Stimulated activated naive CD8-positive, alpha-beta T cell treated with anti-CD3 and anti-CD28 coated beads, Interleukin-15, amount 100 ng/mL, for 72 hours (primary cell): ENCODE results near the gene PTH2.

Source experiments
- ATAC-seq: fragments of 150-1000 bp; cut with Tn5 transposase; 2 replicates; pipeline ENCODE4 v1.10.0; 2021; ENCODE audit warnings: mild to moderate bottlenecking, moderate library complexity
- DNase-seq, 2 donors: peaks; one replicate each; pipeline ENCODE4 v3.0.0; 2021 to 2022
- H3K27ac Mint-ChIP-seq, 2 donors: one replicate each; pipeline ENCODE4 v1.8.0; 2022; ENCODE audit warnings: mild to moderate bottlenecking in 2 of 2, mixed read lengths in 2 of 2, moderate library complexity in 2 of 2
- H3K27me3 Mint-ChIP-seq: one replicate; pipeline ENCODE4 v1.8.0; 2022; ENCODE audit warnings: mixed read lengths
- H3K4me1 Mint-ChIP-seq: one replicate; pipeline ENCODE4 v1.8.0; 2022; ENCODE audit warnings: mild to moderate bottlenecking, mixed read lengths
- H3K4me3 Mint-ChIP-seq, 2 donors: one replicate each; pipeline ENCODE4 v1.8.0; 2022; ENCODE audit warnings: mild to moderate bottlenecking in 2 of 2, mixed read lengths in 2 of 2, moderate library complexity in 1 of 2
- H3K9me3 Mint-ChIP-seq, 2 donors: one replicate each; pipeline ENCODE4 v1.8.0; 2022; ENCODE audit warnings: mixed read lengths in 2 of 2

Gene PTH2

DNA sequence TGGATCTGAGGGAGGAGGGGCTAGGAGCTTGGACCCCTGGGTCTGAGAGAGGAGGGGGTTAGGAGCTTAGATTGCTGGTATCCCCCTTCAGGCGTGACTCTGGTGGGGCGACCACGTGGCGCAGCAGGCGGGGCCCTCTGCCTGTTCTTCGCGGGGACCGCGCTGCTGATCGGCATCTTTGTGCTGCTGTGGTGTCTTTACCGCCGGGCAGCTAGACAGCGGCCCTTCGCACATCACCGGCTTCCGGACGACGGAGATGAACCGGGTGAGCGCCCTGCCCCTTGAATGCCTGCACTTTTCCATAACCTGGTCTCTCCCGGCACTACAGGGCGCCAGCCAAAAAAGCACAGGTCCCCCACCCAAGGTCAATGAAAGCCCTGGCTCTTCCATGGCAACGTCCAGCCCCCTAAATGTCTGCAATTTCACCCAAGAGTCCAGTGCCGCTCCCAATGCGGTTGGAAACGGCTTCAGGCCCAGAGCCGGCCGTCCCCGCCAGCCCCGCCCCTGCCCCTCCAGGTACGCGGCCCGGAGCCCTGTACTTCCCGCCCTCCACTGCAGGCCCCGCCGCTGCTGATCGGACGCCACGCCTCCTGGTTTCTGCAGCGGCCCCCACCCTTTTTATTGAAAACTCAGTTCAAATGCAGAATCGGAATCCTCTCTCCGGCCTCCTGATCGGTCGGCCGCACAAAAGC lies 4.8 kb upstream of the PTH2 start:
- ATAC-seq = peak; percentile 60
- Mint-ChIP-seq H3K27me3 (peaks cover 100% of the 10 kb centered on the region), H3K27ac (no peak overlapping the region), H3K4me1 (peaks cover 82% of the 10 kb centered on the region), H3K9me3 (no peaks in the 10 kb centered on the region), H3K4me3 (peak overlapping the region; percentile 36 to 65)
- DNase-seq = no peak

DNA sequence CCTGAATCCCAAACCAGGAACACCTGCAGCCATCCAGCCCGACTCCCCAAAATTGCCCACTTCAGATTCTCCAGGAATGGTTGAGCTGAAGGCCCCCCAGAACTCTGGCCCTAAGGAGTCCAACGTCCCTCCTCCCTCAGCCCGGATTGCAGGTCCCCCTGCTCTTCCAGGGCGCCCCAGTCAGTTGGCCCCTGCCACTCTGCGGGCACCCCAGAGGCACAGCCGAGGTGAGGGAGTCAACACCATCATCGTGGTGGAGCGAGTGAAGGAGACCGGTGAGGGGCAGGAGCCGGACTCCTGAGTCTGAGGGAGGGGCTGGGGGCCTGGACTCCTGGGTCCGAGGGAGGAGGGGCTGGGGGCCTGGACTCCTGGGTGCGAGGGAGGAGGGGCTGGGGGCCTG lies 4.1 kb upstream of the PTH2 start:
- peaks cover 100% of the 10 kb centered on the region for H3K27me3 Mint-ChIP-seq
- no peaks in the 10 kb centered on the region for H3K9me3 Mint-ChIP-seq
- H3K27ac Mint-ChIP-seq = no peak overlapping the region
- H3K4me1 Mint-ChIP-seq = peaks cover 82% of the 10 kb centered on the region
- ATAC-seq (no peak), DNase-seq (no peak)
- H3K4me3 Mint-ChIP-seq = peak overlapping the region in 1 of 2 donors; percentile 32

DNA sequence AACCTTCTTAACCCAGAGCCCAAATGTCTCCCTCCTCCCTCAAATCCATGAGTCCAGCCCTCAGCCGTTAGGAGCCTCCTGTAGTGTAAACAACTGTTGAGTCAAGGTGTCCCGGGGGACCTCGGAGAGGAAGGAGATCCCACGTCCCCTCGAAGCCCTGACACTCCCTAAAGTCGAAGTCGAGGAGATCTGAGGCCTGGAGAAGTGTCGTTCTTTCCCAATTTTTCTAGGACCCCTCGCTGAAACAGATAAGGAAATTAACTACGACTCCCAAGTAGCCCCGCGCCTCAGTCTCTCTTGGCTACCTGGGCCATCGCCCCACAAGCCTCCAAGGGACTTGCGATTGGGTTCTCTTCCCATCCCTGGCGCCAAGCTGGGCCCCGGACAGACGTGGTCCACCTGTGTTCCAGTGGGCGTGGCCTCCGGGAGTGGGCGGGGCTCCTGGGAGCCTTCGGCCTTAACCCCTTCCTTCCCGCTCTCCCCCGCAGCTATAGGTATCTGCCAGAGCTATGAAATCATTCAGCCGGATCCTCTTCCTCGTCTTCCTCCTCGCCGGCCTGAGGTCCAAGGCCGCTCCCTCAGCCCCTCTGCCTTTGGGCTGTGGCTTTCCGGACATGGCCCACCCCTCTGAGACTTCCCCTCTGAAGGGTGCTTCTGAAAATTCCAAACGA lies 2.8 kb upstream of the PTH2 start:
- ATAC-seq (no peak), DNase-seq (peak in 1 of 2 donors; percentile 43)
- Mint-ChIP-seq H3K27ac (no peak overlapping the region), H3K4me3 (no peak overlapping the region), H3K27me3 (peaks cover 100% of the 10 kb centered on the region), H3K9me3 (no peaks in the 10 kb centered on the region), H3K4me1 (peaks cover 89% of the 10 kb centered on the region)

DNA sequence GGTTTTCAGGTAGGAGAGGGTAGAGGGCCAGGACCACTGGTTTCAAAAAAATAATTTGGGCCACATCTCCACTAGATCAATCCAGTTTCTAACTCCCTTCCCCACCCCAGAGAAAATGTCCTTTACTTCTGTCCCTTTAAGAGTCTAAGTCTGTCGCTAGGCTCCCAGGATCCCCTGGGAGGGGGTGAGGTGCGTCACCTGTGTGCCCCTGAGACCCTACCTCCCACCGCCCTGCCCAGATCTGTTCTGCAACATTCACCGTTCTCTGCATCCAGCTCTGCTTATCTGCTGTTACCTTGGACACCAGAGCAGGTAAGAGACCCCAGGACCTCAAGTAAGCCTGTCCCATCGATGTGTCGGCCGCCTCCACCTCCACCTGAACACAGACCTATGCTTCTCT lies 1.9 kb upstream of the PTH2 start, which contains the start of gene GFY:
Gene GFY (plus strand): TSS at position 211 of the 400 bp plus-strand sequence. CDS start 1,043 bp downstream, outside the sequence.
- no peak for ATAC-seq

DNA sequence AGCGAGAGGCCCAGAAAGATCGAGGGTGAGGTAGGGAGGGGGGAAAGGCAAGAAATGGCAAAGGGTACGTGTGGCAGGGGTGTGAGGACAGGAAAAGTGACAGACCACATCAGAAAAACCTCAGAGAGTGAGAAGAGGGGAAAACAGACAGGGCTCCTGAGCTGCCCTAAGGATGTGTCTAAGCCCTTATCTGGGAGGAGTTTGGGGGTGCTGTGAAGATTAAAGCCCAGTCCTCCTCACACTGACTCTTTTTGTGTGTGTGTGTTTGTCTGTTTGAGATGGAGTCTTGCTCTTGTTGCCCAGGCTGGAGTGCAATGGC lies 703 bp upstream of the PTH2 start:
- peak overlapping the region; percentile 46 to 59 for H3K4me3 Mint-ChIP-seq
- no peaks in the 10 kb centered on the region for H3K9me3 Mint-ChIP-seq
- peaks cover 80% of the 10 kb centered on the region for H3K4me1 Mint-ChIP-seq
- DNase-seq (no peak), ATAC-seq (peak; percentile 57)
- H3K27ac Mint-ChIP-seq = peak overlapping the region in 1 of 2 donors; percentile 1
- H3K27me3 Mint-ChIP-seq = peaks cover 100% of the 10 kb centered on the region

More for the DNA sequence above, 1.9 kb upstream of the PTH2 start, which contains the start of gene GFY:
- H3K4me3 Mint-ChIP-seq = no peak within 1 kb of the TSS
- H3K9me3 Mint-ChIP-seq = no peaks in the 10 kb centered on the region
- no peak within 1 kb of the TSS for H3K27ac Mint-ChIP-seq
- peaks cover 86% of the 10 kb centered on the region for H3K4me1 Mint-ChIP-seq
- no peak for DNase-seq
- H3K27me3 Mint-ChIP-seq = peaks cover 100% of the 10 kb centered on the region

DNA sequence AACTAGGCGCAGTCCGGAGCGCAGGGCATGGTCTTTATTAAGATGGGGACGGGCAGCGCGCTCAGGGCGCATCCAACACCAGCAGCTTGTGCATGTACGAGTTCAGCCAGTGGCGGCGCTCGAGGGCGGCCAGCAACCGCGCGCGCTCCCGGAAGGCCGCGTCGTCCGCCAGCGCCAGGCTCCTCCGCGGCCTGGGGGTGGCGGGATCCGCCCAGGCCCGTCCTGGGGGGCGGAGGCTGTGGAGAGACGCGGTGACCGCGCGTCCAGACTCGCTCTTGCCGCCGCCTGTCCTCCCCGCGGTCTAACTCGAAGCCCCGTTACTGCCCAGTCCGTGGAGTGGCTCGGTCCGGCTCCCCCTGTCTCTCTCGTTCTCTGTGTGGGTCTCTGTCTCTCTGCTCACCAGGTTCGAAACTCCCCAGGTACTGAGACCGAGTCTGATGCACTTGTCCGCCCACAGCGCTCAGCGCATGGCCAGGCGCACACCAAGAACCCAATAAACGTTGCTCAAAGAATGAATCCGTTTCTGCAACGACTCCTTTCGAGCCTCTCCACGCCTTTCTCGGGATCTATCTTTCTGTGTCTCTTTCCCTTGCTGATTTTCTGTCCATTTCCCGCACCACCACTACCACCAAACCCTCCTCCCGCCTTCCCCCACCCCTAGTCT lies 702 bp downstream of the PTH2 start:
- peaks cover 66% of the 10 kb centered on the region for H3K4me1 Mint-ChIP-seq
- H3K27me3 Mint-ChIP-seq = peaks cover 100% of the 10 kb centered on the region
- peak; percentile 68 for ATAC-seq
- DNase-seq = peak; percentile 55 to 60
- peak overlapping the region in 1 of 2 donors; percentile 5 for H3K27ac Mint-ChIP-seq
- H3K4me3 Mint-ChIP-seq = peak overlapping the region; percentile 74 to 89
- no peaks in the 10 kb centered on the region for H3K9me3 Mint-ChIP-seq

DNA sequence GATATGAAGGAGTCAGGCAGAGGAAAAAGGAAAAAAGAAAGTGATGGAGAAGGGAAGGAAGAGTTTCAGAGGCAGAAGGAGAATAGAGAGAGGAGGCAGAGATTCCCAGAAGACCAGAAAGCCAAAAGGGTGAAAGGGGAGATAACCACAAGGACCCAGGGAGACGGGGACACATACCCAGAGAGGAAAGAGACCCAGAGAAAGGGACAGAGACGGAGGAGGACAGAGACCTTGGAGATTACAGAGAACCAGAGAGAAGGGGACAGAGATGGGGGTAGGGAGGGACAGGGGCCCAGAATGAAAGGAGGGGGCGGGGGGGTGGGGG lies 1.4 kb downstream of the PTH2 start:
- DNase-seq = no peak
- Mint-ChIP-seq H3K27me3 (peaks cover 100% of the 10 kb centered on the region), H3K9me3 (no peaks in the 10 kb centered on the region), H3K27ac (no peak overlapping the region), H3K4me3 (peak overlapping the region; percentile 66 to 69), H3K4me1 (peaks cover 59% of the 10 kb centered on the region)
- ATAC-seq = no peak

DNA sequence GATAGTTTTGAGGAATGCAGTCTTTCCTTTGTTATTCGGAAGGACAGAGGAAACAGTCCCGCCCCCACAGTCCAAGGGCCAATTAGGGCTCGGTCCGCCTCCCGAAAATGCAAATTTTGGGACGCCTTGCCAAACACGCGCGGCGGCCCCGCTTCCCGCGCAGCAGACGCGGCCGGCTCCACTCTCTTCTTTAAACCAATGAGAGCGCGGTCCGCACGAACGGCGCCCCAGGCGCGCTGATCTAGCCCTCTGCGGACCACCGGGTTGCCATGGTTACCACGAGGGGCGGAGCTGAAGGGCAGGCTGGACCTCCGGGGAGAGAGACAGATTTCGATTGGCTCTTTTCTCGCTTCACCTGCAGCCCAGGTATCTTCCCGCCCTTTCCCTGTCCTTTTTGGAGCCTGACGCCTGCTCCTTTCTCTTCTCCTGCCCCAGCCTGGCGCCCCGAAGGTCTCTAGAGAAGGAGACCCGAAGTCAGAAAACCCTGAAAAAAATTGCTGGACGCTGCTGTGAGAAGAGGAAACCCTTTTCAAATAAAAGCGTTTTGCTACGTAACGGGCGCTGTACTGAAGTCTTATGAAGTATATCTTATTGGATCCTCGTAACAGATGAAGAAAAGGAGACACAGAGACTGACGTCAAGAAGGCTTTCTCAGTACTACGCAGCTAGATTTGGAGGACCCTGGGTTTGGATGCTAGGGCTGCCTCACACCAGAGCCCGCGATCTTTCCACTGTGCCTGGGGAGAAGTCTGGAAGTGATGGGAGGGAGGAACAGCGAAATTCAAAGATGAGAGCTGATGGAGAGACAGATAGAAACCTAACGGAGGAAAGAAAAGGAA lies 2.0 kb downstream of the PTH2 start:
- no peaks in the 10 kb centered on the region for H3K9me3 Mint-ChIP-seq
- H3K4me1 Mint-ChIP-seq = peaks cover 53% of the 10 kb centered on the region
- no peak overlapping the region for H3K27ac Mint-ChIP-seq
- DNase-seq (peak in 1 of 2 donors; percentile 41), ATAC-seq (peak; percentile 17)
- peaks cover 97% of the 10 kb centered on the region for H3K27me3 Mint-ChIP-seq
- H3K4me3 Mint-ChIP-seq = peak overlapping the region; percentile 66 to 69

DNA sequence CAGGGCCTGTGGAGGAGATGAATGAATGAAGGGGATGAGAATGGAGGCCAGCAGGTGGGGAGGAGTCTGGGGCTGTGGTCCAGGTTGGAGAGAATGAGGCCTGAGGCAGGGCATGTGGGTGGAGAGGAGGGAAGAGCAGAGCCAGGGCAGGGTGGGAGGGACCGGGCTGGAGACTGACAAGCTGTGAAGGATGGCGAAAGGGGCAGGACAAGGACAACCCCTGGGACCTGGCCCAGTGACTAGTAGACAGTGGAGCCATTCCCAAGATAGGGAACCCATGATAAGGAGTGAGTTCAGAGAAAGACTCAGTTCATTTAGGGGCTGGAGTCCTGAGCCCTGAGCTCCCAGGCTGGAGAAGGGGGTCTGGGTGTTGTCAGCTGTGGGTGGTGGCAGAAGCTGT lies 3.0 kb downstream of the PTH2 start:
- Mint-ChIP-seq H3K27me3 (peaks cover 87% of the 10 kb centered on the region), H3K27ac (no peak overlapping the region), H3K4me3 (no peak overlapping the region), H3K9me3 (no peaks in the 10 kb centered on the region), H3K4me1 (peaks cover 43% of the 10 kb centered on the region)
- no peak for DNase-seq
- no peak for ATAC-seq

DNA sequence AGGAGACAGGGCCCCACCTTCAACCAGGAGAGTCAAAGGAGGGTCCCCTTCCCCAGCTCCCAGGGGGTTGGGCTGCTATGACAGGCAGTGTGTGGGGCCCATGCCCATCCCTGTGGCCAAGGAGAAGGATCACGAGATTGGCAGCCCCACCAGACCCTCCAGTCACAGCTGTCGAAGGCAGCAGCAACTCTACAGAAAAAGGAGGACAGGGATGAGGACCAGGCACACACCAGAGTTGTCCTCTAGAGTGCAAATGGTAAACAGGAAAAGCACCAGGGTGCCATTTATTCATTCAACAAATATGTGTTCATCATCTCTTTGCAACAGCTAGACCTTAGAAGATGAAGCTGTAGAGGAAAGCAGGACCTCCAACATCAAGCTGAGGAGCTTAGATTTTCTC lies 4.1 kb downstream of the PTH2 start:
- Mint-ChIP-seq H3K27me3 (peaks cover 76% of the 10 kb centered on the region), H3K4me1 (peaks cover 36% of the 10 kb centered on the region), H3K9me3 (no peaks in the 10 kb centered on the region), H3K27ac (no peak overlapping the region), H3K4me3 (no peak overlapping the region)
- DNase-seq = no peak
- ATAC-seq = no peak

DNA sequence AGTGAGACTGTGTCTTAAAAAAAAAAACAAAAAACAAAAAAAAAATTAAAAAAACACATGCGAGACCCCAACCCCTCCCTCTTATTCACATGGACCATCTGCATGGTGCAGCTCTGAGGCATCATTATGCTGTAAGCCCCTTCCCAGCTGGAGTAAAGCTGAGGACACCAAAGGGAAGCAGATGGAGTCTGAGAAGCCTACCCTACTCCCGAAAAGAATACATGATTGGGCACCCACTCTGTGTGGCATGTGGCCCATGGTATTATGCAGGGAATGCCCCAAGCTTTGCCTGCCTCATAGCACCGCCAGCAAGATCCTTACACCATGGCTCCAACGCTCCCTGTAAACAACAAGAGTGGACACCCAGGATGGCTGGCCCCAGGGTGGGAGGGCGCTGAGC lies 4.7 kb downstream of the PTH2 start:
- H3K27me3 Mint-ChIP-seq = peaks cover 70% of the 10 kb centered on the region
- no peak overlapping the region for H3K4me3 Mint-ChIP-seq
- DNase-seq (no peak), ATAC-seq (no peak)
- no peaks in the 10 kb centered on the region for H3K9me3 Mint-ChIP-seq
- peaks cover 29% of the 10 kb centered on the region for H3K4me1 Mint-ChIP-seq
- H3K27ac Mint-ChIP-seq = no peak overlapping the region

DNA sequence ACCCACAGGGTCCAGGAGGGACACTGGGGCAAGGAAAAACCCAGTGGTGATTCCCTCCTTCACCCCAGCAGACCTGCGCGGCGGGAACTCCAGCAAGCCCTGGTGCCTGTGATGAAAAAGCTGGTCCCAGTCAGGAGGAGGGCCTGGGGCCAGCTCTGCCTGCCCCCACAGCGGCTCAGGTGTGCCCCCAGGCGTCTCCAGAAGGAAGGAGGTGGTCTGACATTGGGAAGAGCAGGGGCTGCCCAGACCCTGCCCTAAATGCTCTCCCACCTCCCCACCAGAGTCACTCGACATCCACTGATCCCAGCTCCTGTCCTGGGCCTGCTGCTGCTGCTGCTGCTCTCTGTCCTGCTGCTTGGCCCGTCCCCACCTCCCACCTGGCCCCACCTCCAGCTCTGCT lies 6.2 kb downstream of the PTH2 start:
- no peaks in the 10 kb centered on the region for H3K9me3 Mint-ChIP-seq
- peaks cover 18% of the 10 kb centered on the region for H3K4me1 Mint-ChIP-seq
- DNase-seq = no peak
- H3K27ac Mint-ChIP-seq = no peak overlapping the region
- H3K27me3 Mint-ChIP-seq = peaks cover 55% of the 10 kb centered on the region
- no peak overlapping the region for H3K4me3 Mint-ChIP-seq
- no peak for ATAC-seq

DNA sequence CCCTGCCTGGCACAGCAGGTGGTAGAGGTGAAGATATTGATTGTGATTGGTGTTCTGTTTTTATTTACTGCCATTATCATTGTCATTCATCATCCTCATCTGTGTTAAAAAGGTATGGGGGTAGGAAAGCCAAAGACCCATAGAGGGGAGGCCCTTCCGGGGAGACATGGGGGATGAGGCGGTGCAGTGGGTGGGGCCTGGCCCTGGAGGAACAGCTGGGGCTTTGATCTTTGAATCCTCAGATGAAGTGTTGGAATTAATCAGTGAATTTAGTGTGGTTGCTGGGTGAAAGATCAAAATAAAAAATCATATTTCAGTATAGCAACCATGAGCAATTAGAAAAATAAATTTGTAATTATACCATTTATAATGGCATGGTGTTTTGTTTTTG lies 7.4 kb downstream of the PTH2 start:
- H3K9me3 Mint-ChIP-seq = no peaks in the 10 kb centered on the region
- H3K4me1 Mint-ChIP-seq = peaks cover 18% of the 10 kb centered on the region
- ATAC-seq = no peak
- H3K27ac Mint-ChIP-seq = no peak overlapping the region
- no peak overlapping the region for H3K4me3 Mint-ChIP-seq
- DNase-seq = no peak
- peaks cover 43% of the 10 kb centered on the region for H3K27me3 Mint-ChIP-seq

DNA sequence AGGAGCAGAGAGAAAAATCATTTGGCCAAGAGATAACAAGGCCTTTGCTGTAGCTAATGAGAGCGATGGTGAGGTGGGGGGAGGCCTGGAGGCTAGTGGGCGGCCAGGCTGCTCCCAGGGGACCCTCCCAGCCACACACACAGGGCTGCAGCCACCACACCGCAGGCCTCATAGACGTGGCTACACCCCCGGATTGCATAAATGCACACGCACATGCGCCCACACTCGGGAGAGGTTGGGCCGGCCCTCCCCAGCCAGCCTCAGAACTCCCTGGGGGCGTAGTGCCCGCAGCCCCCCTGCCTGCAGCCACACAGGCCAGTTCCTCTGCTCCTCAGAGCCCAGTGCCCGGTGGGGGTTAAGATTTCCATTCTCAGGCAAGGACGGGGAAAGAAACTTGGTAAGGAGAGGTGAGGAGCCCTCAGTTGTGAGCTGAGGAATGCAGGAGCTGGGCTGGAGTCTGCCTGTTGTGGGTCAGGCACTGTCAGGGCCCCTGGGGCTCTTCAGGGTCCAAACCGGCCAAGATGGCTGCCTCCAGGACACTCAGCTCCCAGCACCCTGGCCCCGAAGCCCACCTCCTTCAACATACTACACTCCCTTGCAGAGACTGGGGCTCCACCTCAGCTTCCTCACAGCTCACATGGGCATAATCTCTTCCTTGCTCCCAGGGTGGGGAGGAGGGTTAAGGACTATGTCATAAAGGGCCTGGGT lies 8.0 kb downstream of the PTH2 start:
- Mint-ChIP-seq H3K4me3 (no peak overlapping the region), H3K4me1 (peaks cover 17% of the 10 kb centered on the region), H3K27me3 (peaks cover 37% of the 10 kb centered on the region), H3K27ac (peak overlapping the region in 1 of 2 donors; percentile 75), H3K9me3 (no peaks in the 10 kb centered on the region)
- ATAC-seq (no peak), DNase-seq (no peak)

DNA sequence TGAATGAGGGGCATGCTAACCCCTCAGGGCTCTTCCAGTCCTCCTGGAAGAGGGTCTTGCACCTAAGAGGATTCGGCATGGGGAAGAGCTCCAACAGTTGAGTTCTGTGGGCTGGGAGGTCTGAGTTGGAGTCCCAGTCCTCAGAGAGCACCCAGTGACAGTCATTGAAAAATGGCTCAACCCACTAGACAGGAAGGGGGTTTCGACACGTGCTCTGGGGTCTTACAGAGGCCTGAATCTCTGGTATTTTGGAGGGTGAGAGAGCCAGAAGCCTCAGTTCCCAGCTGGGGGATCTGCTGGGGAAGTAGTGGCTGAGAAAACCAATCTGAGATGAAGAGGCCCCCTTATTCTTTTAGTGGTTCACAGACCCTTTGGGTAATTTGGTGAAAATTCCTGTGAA lies 9.0 kb downstream of the PTH2 start:
- Mint-ChIP-seq H3K27ac (no peak overlapping the region), H3K27me3 (peaks cover 27% of the 10 kb centered on the region), H3K9me3 (no peaks in the 10 kb centered on the region), H3K4me1 (peaks cover 27% of the 10 kb centered on the region), H3K4me3 (no peak overlapping the region)
- ATAC-seq = no peak
- no peak for DNase-seq
